GM12892 (cell line): ENCODE measurements around the gene HES6.

Experiments used
- POLR2A ChIP-seq: IDR thresholded peaks from 2 replicates; pipeline ENCODE4 v1.6.1; 2011; ENCODE audit warnings: low read depth, low read length, control low read depth
- TAF1 ChIP-seq: IDR thresholded peaks from 2 replicates; pipeline ENCODE4 v1.6.1; 2011; ENCODE audit warnings: low read depth, mild to moderate bottlenecking, control low read depth, low read length, borderline replicate concordance

DNA sequence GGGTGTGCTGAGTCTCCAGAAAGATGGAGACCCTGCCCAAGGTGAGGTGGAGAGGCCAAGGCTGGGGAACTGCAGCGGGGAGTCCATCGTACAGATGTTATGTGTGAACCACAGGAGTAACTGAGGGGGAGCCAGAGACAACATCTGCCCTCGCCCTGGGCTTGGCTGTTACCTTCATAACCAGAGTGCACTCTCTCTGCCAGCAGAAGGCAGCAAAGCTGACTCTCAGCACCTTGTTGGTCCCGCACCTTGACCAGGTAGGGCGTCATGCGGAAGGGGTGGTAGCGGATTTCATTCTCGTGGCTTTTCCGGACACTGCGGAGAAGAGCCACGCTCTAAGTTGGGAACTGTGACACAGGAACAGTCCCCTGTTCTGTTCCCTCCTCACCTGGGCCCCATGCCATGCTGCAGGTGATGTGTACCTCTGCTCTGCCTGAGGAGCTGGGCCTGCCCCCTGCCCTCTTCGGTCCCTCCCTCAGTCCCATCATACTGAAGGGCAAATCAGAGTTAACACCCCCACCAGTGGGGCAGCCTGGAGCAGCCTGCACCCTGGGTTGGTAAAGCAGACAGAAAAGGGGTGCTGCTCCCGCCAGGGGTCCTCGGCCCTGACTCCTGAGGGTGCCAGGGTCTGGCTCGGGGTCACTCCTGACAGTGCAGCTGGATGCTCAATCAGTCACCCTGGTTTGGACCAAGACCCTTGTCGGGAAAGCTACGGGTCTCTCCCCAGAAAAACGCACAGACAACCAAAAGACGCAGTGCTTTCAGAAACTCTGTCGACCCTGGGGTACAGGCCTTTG is 28.2 kb upstream of the HES6 start:
- TF ChIP-seq POLR2A (no peak), TAF1 (no peak)
